ENCODE measurements around the gene TMEM269.
A peak's percentile ranks its signal among the peaks of the same experiment; 100 is the strongest.

Gene TMEM269

GRCh38 chr1:42825036-42825851 is 40.5 kb downstream of the TMEM269 start:
- no peak for DNase-seq

- no peak for DNase-seq
Observed at GRCh38 chr1:42830631-42831030, 45.8 kb downstream of the TMEM269 start.

GRCh38 chr1:42831273-42831672 is 46.5 kb downstream of the TMEM269 start:
- DNase-seq: no peak

- DNase-seq: peak; percentile 54
Observed at GRCh38 chr1:42832641-42833240, 48.0 kb downstream of the TMEM269 start.

GRCh38 chr1:42833981-42834380 is 49.2 kb downstream of the TMEM269 start:
- no peak for DNase-seq

GRCh38 chr1:42834803-42835202 is 50.0 kb downstream of the TMEM269 start:
- no peak for DNase-seq

GRCh38 chr1:42835422-42835821 is 50.6 kb downstream of the TMEM269 start:
- no peak for DNase-seq

- no peak for DNase-seq
Observed at GRCh38 chr1:42837709-42838108, 52.9 kb downstream of the TMEM269 start.

GRCh38 chr1:42838482-42839190 is 53.8 kb downstream of the TMEM269 start:
- DNase-seq: no peak

- DNase-seq: no peak
Observed at GRCh38 chr1:42841010-42841409, 56.2 kb downstream of the TMEM269 start.

GRCh38 chr1:42841440-42842147 is 56.8 kb downstream of the TMEM269 start:
- no peak for DNase-seq

- DNase-seq: no peak
Observed at GRCh38 chr1:42844592-42845140, 59.9 kb downstream of the TMEM269 start.

- no peak for DNase-seq
Observed at GRCh38 chr1:42845193-42845592, 60.4 kb downstream of the TMEM269 start.

GRCh38 chr1:42845866-42846256 is 61.1 kb downstream of the TMEM269 start:
- no peak for DNase-seq

GRCh38 chr1:42846257-42847110 is 61.7 kb downstream of the TMEM269 start, which contains the start of gene ZNF691:
TSS of gene ZNF691 (plus strand) at chr1:42846613. CDS start at chr1:42849659, 3,046 bp downstream.
- DNase-seq: peak; percentile 97

GRCh38 chr1:42847111-42847595 is 62.4 kb downstream of the TMEM269 start:
- DNase-seq: no peak

- no peak for DNase-seq
Observed at GRCh38 chr1:42847721-42848460, 63.1 kb downstream of the TMEM269 start.

GRCh38 chr1:42848823-42849537 is 64.2 kb downstream of the TMEM269 start:
- no peak for DNase-seq

GRCh38 chr1:42849944-42850343 is 65.2 kb downstream of the TMEM269 start:
- DNase-seq: no peak
